SU-DHL-6 (cell line): ENCODE measurements around the gene SLC44A3.

Experiments
- EZH2phosphoT487 ChIP-seq: fragments of 200-600 bp; sonication (generic), shearing (Covaris generic); conservative IDR thresholded peaks from 2 replicates; pipeline ENCODE4 v1.6.1; 2018; ENCODE audit warnings: mild to moderate bottlenecking, antibody characterized with exemption, low read length, moderate library complexity, mixed read lengths
- TF ChIP-seq, protein P1 (sequence below): fragments of 200-600 bp; sonication (generic); IDR thresholded peaks from one replicate; pipeline ENCODE4 v1.5.1; 2017; ENCODE audit warnings: antibody characterized with exemption, mild to moderate bottlenecking, low read length, moderate library complexity; ENCODE audit not compliant: insufficient read depth, poor library complexity, severe bottlenecking

DNA sequence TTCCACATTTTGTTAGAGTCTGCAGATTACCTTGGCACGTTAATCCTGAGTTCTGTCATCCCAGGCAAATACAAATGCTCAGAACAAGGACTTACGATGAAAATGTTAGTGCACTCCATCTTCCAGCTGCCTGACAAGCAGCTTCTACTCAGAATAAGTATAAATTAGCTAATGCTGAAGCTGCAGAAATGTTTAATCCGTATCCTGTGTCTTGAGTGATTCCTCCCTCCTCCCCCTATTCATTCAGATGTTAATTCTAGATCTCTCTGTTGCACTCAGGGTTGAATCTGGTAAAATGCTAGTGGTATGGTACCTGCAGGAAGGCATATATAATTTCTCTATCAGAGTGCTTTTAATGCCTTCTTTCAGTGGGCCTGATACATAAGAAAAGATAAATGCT, 66.9 kb downstream of the SLC44A3 start:
- TF ChIP-seq, protein P1, sequence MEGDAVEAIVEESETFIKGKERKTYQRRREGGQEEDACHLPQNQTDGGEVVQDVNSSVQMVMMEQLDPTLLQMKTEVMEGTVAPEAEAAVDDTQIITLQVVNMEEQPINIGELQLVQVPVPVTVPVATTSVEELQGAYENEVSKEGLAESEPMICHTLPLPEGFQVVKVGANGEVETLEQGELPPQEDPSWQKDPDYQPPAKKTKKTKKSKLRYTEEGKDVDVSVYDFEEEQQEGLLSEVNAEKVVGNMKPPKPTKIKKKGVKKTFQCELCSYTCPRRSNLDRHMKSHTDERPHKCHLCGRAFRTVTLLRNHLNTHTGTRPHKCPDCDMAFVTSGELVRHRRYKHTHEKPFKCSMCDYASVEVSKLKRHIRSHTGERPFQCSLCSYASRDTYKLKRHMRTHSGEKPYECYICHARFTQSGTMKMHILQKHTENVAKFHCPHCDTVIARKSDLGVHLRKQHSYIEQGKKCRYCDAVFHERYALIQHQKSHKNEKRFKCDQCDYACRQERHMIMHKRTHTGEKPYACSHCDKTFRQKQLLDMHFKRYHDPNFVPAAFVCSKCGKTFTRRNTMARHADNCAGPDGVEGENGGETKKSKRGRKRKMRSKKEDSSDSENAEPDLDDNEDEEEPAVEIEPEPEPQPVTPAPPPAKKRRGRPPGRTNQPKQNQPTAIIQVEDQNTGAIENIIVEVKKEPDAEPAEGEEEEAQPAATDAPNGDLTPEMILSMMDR = no peak
- TF ChIP-seq EZH2phosphoT487 = no peak
